Suprapubic skin (tissue), 4 donors: Measurements from ENCODE around the gene GALNT18. TPM values are rescaled to one million over a fixed set of nuclear protein-coding genes. Genes with fewer than 3 reads are reported as not detected.

Source experiments
- DNase-seq, 2 donors: peaks; one replicate each; pipeline ENCODE4 v3.0.0-alpha.2; 2019; ENCODE audit warnings: low spot score in 2 of 2
- H3K27ac ChIP-seq: fragments of 200-600 bp; sonication (generic); one replicate; pipeline ENCODE4 v1.5.1; 2019
- H3K27me3 ChIP-seq: fragments of 200-600 bp; sonication (generic); one replicate; pipeline ENCODE4 v1.5.1; 2019
- H3K36me3 ChIP-seq: fragments of 200-600 bp; sonication (generic); one replicate; pipeline ENCODE4 v1.5.1; 2019
- H3K4me1 ChIP-seq: fragments of 200-600 bp; sonication (generic); one replicate; pipeline ENCODE4 v1.5.1; 2019
- H3K4me3 ChIP-seq: fragments of 200-600 bp; sonication (generic); one replicate; pipeline ENCODE4 v1.5.1; 2019; ENCODE audit warnings: mild to moderate bottlenecking
- H3K9me3 ChIP-seq: fragments of 200-600 bp; sonication (generic); one replicate; pipeline ENCODE4 v1.5.1; 2019
- EP300 ChIP-seq: sonication (generic); formaldehyde crosslinking; IDR thresholded peaks from one replicate; pipeline ENCODE4 v1.6.1; 2017; ENCODE audit warnings: antibody characterized with exemption
- POLR2A ChIP-seq, 2 donors: fragments of 450-650 bp; IDR thresholded peaks; one replicate each; pipeline ENCODE4 v1.6.1; 2017; ENCODE audit warnings: antibody characterized with exemption in 2 of 2, mild to moderate bottlenecking in 2 of 2, moderate library complexity in 2 of 2
- POLR2AphosphoS5 ChIP-seq, 3 donors: sonication (generic); formaldehyde crosslinking; IDR thresholded peaks; one replicate each; pipeline ENCODE4 v1.6.1; 2017; ENCODE audit warnings: antibody characterized with exemption in 3 of 3
- WGBS: methylation state at CpG from one replicate; pipeline ENCODE4 v1.1.5; 2018; 5-methylcytosine and 5-hydroxymethylcytosine counted together
- total RNA-seq, 4 donors: library from RNA; depleted of rRNA; stranded (reverse); fragments of >200 nt; gene quantifications; one replicate each; pipeline ENCODE4 v1.1.0, GENCODE V29; 2016
- TF ChIP-seq, protein P1 (sequence below), 2 donors: fragments of 200-600 bp in 1 of 2; fragments of 450-650 bp in 1 of 2; sonication (generic) in 1 of 2; IDR thresholded peaks; one replicate each; pipeline ENCODE4 v1.5.1; 2016 to 2019; ENCODE audit warnings: antibody characterized with exemption in 2 of 2, mild to moderate bottlenecking in 1 of 2, moderate library complexity in 1 of 2

Gene GALNT18
- total RNA-seq, 4 donors from 2014 or later: 20.6 to 26.0 (median 23.1) TPM

DNA sequence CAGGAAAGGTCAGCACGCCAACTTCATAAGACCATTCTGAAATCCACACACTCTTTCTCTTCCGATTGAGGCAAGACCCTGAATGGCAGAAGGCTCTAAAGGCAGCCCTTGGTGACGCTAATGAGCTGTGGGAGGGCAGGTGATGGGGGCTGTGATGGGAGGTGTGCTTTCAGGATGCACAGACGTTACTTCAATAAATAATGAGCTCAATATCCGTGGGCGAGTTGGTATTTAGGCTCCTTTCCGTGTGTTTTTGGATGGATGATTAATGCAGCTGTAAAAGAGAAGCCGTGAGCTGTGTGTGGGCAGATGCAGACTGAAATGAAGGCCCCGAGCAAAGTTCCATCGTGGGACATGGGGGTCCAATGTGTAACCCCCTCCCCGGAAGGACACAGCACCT, 138.2 kb downstream of the GALNT18 start:
- WGBS: 85% methylated on average over 11 of the region's 11 CpGs

DNA sequence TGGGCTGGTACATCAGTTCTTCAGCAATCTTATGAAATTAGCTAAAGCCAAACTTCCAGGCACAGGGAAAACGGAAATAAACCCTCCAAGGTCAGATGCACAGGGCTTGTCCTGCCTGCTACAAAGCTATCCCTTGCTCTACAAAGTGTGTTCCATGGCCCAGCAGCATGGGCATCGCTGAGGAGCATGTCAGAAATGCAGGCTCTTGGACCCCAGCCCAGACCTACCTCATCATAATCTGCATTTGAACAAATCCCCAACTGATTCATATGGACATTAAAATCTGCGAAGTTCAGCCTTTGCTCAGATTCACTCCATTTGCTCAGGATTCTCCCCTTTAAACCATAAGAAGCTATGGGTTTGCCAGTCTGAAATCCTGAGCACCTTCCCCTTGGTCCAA, 139.1 kb downstream of the GALNT18 start:
- 75% methylated on average over 3 of the region's 3 CpGs for WGBS
- no peaks in the 10 kb centered on the region for H3K36me3 ChIP-seq
- H3K9me3 ChIP-seq: no peaks in the 10 kb centered on the region
- no peak for DNase-seq
- no peak for TF ChIP-seq POLR2A (IDR thresholded peaks at IDR 0.05)
- TF ChIP-seq, protein P1, sequence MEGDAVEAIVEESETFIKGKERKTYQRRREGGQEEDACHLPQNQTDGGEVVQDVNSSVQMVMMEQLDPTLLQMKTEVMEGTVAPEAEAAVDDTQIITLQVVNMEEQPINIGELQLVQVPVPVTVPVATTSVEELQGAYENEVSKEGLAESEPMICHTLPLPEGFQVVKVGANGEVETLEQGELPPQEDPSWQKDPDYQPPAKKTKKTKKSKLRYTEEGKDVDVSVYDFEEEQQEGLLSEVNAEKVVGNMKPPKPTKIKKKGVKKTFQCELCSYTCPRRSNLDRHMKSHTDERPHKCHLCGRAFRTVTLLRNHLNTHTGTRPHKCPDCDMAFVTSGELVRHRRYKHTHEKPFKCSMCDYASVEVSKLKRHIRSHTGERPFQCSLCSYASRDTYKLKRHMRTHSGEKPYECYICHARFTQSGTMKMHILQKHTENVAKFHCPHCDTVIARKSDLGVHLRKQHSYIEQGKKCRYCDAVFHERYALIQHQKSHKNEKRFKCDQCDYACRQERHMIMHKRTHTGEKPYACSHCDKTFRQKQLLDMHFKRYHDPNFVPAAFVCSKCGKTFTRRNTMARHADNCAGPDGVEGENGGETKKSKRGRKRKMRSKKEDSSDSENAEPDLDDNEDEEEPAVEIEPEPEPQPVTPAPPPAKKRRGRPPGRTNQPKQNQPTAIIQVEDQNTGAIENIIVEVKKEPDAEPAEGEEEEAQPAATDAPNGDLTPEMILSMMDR (IDR thresholded peaks at IDR 0.05): no peak
- TF ChIP-seq POLR2AphosphoS5 (IDR thresholded peaks at IDR 0.05): no peak
- no peak for TF ChIP-seq EP300
- H3K4me3 ChIP-seq: no peak overlapping the region
- H3K27me3 ChIP-seq: no peaks in the 10 kb centered on the region
- H3K4me1 ChIP-seq: peaks cover 2% of the 10 kb centered on the region
- H3K27ac ChIP-seq: no peak overlapping the region

More for the DNA sequence above, 138.2 kb downstream of the GALNT18 start:
- no peak for DNase-seq
- Histone ChIP-seq H3K9me3 (no peaks in the 10 kb centered on the region), H3K27me3 (no peaks in the 10 kb centered on the region), H3K4me3 (no peak overlapping the region), H3K4me1 (no peaks in the 10 kb centered on the region), H3K27ac (no peak overlapping the region), H3K36me3 (no peaks in the 10 kb centered on the region)
- TF ChIP-seq POLR2AphosphoS5 (IDR thresholded peaks at IDR 0.05): no peak
- TF ChIP-seq POLR2A (IDR thresholded peaks at IDR 0.05): no peak
- TF ChIP-seq, protein P1 (IDR thresholded peaks at IDR 0.05): no peak
- TF ChIP-seq EP300: no peak

DNA sequence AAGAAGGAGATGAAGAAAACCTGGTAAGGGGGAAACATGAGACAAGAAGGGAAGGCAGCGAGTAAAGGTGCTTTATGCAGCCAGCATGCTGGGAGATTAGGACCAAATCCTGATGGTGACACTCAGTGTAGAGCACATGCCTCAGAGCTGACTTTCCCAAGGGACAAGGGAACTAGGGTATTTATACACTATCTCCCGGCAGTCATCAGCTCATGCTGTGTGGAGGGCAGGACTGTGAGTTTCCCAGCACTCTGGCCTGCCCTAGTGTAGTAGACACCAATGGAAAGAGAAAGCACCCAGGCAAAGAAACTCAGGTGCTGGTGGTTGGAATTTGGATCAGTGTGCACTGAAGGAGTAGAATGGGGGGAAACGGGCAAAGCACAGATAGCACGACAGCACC, 140.4 kb downstream of the GALNT18 start:
- DNase-seq: no peak
- Histone ChIP-seq H3K27me3 (no peaks in the 10 kb centered on the region), H3K4me3 (no peak overlapping the region), H3K36me3 (no peaks in the 10 kb centered on the region), H3K27ac (no peak overlapping the region), H3K4me1 (peaks cover 2% of the 10 kb centered on the region), H3K9me3 (no peaks in the 10 kb centered on the region)
- 94% methylated on average over 4 of the region's 4 CpGs for WGBS
- no peak for TF ChIP-seq POLR2AphosphoS5 (IDR thresholded peaks at IDR 0.05)
- TF ChIP-seq EP300: no peak
- TF ChIP-seq, protein P1 (IDR thresholded peaks at IDR 0.05): no peak
- TF ChIP-seq POLR2A (IDR thresholded peaks at IDR 0.05): no peak

DNA sequence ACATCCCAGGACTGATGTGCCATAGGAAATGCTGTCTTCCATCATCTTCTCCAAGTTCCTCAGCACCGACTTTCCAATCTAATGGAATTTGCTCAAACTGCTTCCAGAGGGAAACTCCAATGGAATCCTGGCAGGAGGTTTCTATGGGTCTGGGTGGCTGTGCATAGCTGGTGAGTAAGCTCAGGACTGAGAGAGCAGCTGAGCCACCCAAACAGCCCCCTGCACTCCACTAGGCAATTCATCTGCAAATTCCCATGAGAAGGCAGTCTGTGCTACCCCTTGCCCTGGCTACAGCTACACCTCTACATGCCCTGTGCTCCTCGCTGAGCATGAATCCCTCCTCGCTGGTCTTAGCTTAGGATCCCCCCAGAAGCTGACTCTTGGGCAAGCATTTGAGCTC, 140.8 kb downstream of the GALNT18 start:
- no peak for TF ChIP-seq POLR2A (IDR thresholded peaks at IDR 0.05)
- no peak for TF ChIP-seq EP300
- TF ChIP-seq, protein P1 (IDR thresholded peaks at IDR 0.05): no peak
- no peak for TF ChIP-seq POLR2AphosphoS5 (IDR thresholded peaks at IDR 0.05)
- H3K9me3 ChIP-seq: no peaks in the 10 kb centered on the region
- no peaks in the 10 kb centered on the region for H3K27me3 ChIP-seq
- H3K27ac ChIP-seq: no peak overlapping the region
- 85% methylated on average over 2 of the region's 3 CpGs for WGBS
- H3K36me3 ChIP-seq: no peaks in the 10 kb centered on the region
- peaks cover 2% of the 10 kb centered on the region for H3K4me1 ChIP-seq
- no peak for DNase-seq
- H3K4me3 ChIP-seq: no peak overlapping the region

DNA sequence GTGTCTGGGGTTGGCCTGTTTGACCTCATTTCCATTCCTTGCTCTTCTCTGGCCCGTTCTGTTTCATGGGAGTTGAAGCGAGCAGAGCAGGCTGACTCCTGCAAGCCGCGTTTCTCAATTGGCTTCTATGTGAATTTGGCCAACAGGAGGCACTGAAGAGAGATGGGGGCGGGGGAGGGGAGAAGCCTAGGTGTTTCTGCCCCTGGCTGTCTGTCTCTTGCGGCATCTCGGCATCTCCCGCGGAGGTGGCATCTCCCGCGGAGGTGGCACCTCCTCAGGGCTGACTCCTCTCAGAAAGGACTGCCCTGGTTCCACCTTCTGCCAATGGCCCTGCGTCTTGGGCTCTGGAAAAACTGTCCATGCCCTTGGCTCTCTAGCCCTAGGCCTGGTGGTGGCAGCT, 143.1 kb downstream of the GALNT18 start:
- no peak overlapping the region for H3K4me3 ChIP-seq
- no peaks in the 10 kb centered on the region for H3K36me3 ChIP-seq
- DNase-seq: no peak
- no peaks in the 10 kb centered on the region for H3K9me3 ChIP-seq
- WGBS: 81% methylated on average over 11 of the region's 12 CpGs
- no peaks in the 10 kb centered on the region for H3K27me3 ChIP-seq
- H3K4me1 ChIP-seq: peaks cover 2% of the 10 kb centered on the region
- TF ChIP-seq EP300 (no peak), POLR2A (IDR thresholded peaks at IDR 0.05) (no peak)
- TF ChIP-seq, protein P1 (IDR thresholded peaks at IDR 0.05): no peak
- no peak overlapping the region for H3K27ac ChIP-seq
